ENCODE data around the gene CNBD2.

Gene CNBD2

DNA sequence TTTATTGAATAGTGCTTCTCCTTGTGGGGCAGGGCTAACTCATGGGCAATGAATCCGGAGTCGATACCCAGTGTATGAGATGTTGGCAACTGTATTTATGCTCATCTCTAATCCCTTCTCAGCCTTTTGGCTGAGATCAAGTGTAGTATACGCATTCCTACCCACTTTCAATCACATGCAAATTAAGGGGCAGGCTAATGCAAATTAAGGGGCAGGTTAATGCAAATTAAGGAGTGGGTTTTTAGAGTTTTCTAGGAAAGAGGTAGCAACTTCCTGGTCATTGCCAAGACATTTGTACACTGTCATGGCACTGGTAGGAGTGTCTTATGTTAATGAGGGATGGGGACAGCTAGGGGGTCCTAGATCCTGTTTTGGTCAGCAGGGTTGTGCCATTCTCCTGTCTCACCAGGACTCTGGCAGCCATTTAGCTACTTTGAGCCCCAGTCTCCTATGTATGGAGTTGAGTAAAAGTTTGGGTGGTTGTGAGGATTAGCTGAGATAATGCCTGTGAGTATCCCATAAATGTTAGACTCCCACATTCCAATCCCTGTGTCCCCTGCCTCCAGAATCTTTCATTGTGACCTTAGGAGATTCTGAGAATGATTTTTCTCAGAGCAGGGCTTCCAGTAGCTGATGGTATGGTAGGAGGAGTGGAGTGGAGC lies at the start of gene CNBD2:
Gene CNBD2 (plus strand): TSS at position 612 of the 662 bp plus-strand sequence. CDS start 173 bp downstream, outside the sequence.
- Mint-ChIP-seq H3K27me3 (ENCODE audit: low read depth, poor library complexity) (peaks cover 7% of the 10 kb centered on the region), H3K36me3 (ENCODE audit: low read depth) (no peaks in the 10 kb centered on the region), H3K4me3 (no peak within 1 kb of the TSS), H3K4me1 (no peaks in the 10 kb centered on the region), H3K9me3 (no peaks in the 10 kb centered on the region), H3K27ac (peak within 1 kb of the TSS; percentile 16)
- TF ChIP-seq, protein P1, sequence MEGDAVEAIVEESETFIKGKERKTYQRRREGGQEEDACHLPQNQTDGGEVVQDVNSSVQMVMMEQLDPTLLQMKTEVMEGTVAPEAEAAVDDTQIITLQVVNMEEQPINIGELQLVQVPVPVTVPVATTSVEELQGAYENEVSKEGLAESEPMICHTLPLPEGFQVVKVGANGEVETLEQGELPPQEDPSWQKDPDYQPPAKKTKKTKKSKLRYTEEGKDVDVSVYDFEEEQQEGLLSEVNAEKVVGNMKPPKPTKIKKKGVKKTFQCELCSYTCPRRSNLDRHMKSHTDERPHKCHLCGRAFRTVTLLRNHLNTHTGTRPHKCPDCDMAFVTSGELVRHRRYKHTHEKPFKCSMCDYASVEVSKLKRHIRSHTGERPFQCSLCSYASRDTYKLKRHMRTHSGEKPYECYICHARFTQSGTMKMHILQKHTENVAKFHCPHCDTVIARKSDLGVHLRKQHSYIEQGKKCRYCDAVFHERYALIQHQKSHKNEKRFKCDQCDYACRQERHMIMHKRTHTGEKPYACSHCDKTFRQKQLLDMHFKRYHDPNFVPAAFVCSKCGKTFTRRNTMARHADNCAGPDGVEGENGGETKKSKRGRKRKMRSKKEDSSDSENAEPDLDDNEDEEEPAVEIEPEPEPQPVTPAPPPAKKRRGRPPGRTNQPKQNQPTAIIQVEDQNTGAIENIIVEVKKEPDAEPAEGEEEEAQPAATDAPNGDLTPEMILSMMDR (IDR thresholded peaks at IDR 0.05): no peak
- DNase-seq: no peak

DNA sequence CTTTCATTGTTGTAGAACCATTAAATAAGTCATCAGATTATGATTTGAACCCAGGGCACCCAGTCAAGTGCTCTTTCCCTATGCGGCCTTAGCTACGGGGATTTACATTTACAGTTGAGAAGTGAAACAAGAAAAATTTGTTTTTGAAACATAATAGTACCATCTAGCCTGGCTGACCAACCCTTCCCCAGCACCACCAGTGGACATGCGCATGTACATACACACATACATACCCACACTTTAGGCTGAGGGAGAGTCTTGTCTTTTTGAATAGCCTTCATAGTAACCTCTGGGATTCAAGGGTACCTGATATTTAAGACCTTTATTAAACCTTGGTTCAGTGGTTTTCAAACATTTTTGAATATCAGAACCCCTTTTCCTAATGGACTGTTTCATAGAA lies 47.9 kb upstream of the CNBD2 start:
- H3K4me3 Mint-ChIP-seq: no peak overlapping the region
- no peaks in the 10 kb centered on the region for H3K9me3 Mint-ChIP-seq
- TF ChIP-seq, protein P1 (IDR thresholded peaks at IDR 0.05): no peak
- DNase-seq: no peak
- H3K36me3 Mint-ChIP-seq (ENCODE audit: low read depth): peaks cover 42% of the 10 kb centered on the region
- H3K27ac Mint-ChIP-seq: no peak overlapping the region
- no peaks in the 10 kb centered on the region for H3K4me1 Mint-ChIP-seq
- H3K27me3 Mint-ChIP-seq (ENCODE audit: low read depth, poor library complexity): no peaks in the 10 kb centered on the region

DNA sequence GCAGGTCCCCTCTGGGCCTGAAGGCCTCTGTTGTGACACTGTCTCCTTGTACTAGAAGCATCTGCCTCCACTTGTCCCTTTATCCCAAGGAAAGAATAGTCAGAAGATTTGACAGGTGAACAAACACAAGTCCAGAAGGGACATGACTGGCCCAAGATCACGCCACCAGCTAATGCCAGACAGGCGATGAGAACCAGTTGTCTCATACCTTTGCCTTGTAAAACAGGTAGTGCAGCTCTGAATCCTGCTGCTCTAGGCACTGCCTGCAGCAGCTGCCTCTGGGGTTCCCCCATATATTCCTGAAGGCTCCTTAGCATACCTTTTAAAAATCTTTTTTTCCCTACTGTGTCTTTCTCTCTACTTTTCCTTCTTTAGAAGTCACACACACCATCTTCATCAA lies 39.1 kb upstream of the CNBD2 start:
- TF ChIP-seq, protein P1 (IDR thresholded peaks at IDR 0.05): no peak
- Mint-ChIP-seq H3K27me3 (ENCODE audit: low read depth, poor library complexity) (no peaks in the 10 kb centered on the region), H3K9me3 (no peaks in the 10 kb centered on the region), H3K36me3 (ENCODE audit: low read depth) (peaks cover 62% of the 10 kb centered on the region), H3K27ac (no peak overlapping the region), H3K4me3 (no peak overlapping the region), H3K4me1 (no peaks in the 10 kb centered on the region)
- DNase-seq: no peak

DNA sequence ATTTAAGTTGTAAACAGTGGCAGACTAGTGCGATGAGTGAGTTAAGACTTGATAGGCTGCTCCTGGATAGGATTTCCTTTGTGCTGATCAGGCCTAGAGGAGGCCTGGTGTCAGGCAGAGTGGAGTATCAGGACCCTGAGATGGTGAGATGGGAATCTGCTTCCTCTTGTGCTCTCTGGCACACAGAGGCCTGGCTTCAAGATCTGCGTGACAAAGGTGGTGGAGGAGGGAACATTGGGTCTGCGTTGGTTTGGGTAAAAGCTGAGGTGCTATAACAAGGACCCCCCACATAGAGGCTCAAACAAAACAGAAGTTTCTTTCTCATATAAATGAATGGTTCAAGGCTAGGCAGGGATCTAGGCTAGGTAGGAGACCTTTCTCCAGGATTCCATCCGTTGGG lies 34.3 kb upstream of the CNBD2 start:
- no peaks in the 10 kb centered on the region for H3K27me3 Mint-ChIP-seq (ENCODE audit: low read depth, poor library complexity)
- TF ChIP-seq, protein P1 (IDR thresholded peaks at IDR 0.05): no peak
- H3K27ac Mint-ChIP-seq: peak overlapping the region; percentile 10
- peaks cover 58% of the 10 kb centered on the region for H3K36me3 Mint-ChIP-seq (ENCODE audit: low read depth)
- no peak overlapping the region for H3K4me3 Mint-ChIP-seq
- no peaks in the 10 kb centered on the region for H3K4me1 Mint-ChIP-seq
- no peak for DNase-seq
- no peaks in the 10 kb centered on the region for H3K9me3 Mint-ChIP-seq

DNA sequence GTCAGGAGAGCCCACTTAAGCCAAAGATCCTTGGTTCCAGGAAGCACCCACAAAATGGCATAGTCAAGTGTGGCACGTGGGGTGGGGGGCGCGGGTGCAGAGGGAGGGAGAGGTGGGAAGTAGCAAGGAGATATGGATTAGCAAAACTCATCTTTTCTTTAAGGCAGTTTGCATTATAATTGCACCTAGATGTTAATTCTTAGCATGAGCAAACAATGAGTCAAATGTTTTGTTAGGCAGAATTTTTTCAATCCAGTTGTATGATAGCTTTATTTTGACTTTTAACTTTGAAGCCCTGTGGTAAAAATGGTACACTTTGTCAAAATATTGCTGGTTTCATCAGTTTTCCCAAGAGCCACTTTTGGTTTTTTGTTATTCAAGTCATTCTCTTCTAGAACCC lies 29.1 kb upstream of the CNBD2 start:
- no peaks in the 10 kb centered on the region for H3K27me3 Mint-ChIP-seq (ENCODE audit: low read depth, poor library complexity)
- TF ChIP-seq, protein P1 (IDR thresholded peaks at IDR 0.05): no peak
- H3K36me3 Mint-ChIP-seq (ENCODE audit: low read depth): peaks cover 44% of the 10 kb centered on the region
- H3K4me1 Mint-ChIP-seq: no peaks in the 10 kb centered on the region
- no peak overlapping the region for H3K4me3 Mint-ChIP-seq
- no peak overlapping the region for H3K27ac Mint-ChIP-seq
- DNase-seq: no peak
- H3K9me3 Mint-ChIP-seq: no peaks in the 10 kb centered on the region

DNA sequence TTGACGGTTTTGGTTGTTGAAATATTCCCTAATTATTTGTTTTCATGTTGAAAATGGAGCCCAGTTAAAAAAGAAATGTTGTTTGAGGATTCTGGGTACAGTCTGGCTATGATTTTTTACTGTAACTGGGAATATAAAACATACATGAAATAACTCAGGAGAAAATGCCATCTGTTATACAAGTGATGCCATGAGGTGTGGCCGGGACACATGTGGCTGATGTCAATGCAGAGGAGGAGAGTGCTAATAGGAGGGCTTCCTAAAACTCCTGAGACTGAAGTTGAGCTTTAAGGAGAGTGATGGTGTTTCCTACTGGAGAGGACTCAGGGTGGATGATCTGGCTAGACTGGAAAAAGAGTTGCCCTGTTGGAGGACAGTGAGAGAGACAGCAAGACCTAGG lies 26.8 kb upstream of the CNBD2 start:
- TF ChIP-seq, protein P1 (IDR thresholded peaks at IDR 0.05): no peak
- no peak for DNase-seq
- no peaks in the 10 kb centered on the region for H3K27me3 Mint-ChIP-seq (ENCODE audit: low read depth, poor library complexity)
- H3K4me3 Mint-ChIP-seq: no peak overlapping the region
- H3K36me3 Mint-ChIP-seq (ENCODE audit: low read depth): peaks cover 47% of the 10 kb centered on the region
- H3K4me1 Mint-ChIP-seq: no peaks in the 10 kb centered on the region
- H3K27ac Mint-ChIP-seq: no peak overlapping the region
- no peaks in the 10 kb centered on the region for H3K9me3 Mint-ChIP-seq

Measured in nephron progenitor cell (in vitro differentiated cells).